ENCODE results near the gene SLC35F2. TPM values are rescaled to one million over a fixed set of nuclear protein-coding genes. Genes with fewer than 3 reads are reported as not detected.
"Not testable (repeated sequence)": the region's sequence is repeated elsewhere in the genome, so short reads cannot be mapped to it uniquely, and the experiment has no call there.

SLC35F2 gene, protein sequence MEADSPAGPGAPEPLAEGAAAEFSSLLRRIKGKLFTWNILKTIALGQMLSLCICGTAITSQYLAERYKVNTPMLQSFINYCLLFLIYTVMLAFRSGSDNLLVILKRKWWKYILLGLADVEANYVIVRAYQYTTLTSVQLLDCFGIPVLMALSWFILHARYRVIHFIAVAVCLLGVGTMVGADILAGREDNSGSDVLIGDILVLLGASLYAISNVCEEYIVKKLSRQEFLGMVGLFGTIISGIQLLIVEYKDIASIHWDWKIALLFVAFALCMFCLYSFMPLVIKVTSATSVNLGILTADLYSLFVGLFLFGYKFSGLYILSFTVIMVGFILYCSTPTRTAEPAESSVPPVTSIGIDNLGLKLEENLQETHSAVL
- total RNA-seq = 0.52 TPM
- long read RNA-seq, partial matches to known transcripts = 1 of 1 reads
- long read RNA-seq, other reads (novel, unspliced or antisense) = 0 of 1 reads

DNA sequence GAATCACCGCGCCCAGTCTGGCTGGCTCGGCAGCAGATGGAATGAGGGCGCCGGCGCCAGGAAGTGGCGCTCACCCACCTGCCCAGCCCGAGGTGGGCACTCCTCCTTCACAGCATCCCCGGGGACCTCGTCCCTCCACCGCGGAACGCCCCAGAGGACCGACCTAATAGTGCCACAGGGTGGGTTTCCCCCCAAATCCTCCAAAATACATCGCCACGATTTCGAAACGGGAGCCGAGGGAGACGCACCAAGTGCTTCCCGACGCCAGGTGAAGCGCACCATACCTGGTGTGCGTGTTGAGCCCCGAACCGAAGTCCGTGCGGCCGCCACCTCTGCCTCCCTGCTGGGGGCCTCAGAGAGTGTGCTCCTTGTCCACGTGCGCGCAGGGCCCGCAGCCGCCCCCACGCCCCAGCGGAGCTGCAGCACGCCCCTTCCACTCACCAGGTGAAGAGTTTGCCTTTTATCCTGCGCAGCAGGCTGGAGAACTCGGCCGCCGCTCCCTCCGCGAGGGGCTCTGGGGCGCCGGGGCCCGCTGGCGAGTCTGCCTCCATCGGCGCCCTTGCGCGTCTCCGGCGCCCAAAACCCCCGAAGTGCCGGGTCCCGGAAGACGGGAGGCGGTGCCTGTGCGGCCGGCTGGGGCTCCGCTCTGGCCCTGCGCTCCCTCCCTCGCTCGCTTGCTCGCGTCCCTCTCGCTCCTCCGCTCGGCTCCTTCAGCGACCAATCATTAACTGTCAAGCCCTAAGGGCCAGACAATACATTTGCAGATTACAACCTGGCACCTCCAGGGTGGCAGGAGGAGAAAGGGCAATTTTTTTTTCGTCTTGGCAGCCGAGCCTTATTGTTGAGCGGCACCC is at the start of gene SLC35F2:
Gene SLC35F2, minus strand, starts transcription at position 571 of the 854 bp plus-strand sequence. Its CDS starts 20 bp downstream, at position 551.
- ATAC-seq = peak; percentile 90
- peak; percentile 65 for DNase-seq
- intact Hi-C loops (cut with micrococcal nuclease) = no loop called here

GRCh38 chr11:107908211-107908610 is 49.6 kb upstream of the SLC35F2 start:
- intact Hi-C loops (cut with micrococcal nuclease) = no loop called here
- DNase-seq = no peak
- ATAC-seq = no peak

DNA sequence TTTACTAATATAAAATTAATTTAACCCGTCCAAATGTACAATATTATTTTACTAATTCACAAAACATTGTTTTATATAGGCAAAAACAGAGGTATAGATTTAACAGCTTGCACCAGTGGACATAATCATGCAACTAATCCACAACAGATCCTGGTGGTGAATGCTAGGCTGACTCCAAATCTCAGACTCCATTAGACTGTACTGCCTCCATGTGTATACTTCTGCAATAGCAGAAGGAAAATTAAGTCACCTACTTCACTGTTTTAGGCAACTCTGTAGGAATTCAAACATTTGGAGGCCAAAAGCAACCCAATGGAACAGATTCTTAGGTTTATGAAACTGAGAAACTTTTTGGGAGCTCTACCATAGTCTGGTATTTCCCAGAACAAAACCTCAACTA is 39.7 kb upstream of the SLC35F2 start:
- intact Hi-C loops (cut with micrococcal nuclease) = no loop called here
- no peak for DNase-seq
- ATAC-seq = no peak

- no peak for ATAC-seq
- no peak for DNase-seq
- intact Hi-C loops (cut with micrococcal nuclease) = no loop called here
Measured at GRCh38 chr11:107882095-107882820, 23.7 kb upstream of the SLC35F2 start.

DNA sequence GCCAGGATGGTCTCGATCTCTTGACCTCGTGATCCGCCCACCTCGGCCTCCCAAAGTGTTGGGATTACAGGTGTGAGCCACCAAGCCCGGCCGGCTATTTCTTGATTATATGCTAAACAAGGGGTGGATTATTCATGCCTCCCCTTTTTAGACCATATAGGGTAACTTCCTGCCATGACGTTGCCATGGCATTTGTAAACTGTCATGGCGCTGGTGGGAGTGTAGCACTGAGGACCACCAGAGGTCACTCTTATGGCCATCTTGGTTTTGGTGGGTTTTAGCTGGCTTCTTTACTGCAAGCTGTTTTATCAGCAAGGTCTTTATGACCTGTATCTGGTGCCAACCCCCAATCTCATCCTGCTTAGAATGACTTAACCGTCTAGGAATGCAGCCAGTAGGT is 22.9 kb upstream of the SLC35F2 start:
- ATAC-seq; intact Hi-C loops (cut with micrococcal nuclease); DNase-seq: not testable (repeated sequence)

- ATAC-seq (no peak), DNase-seq (no peak)
- intact Hi-C loops (cut with micrococcal nuclease) = no loop called here
Measured at GRCh38 chr11:107876141-107876540, 17.6 kb upstream of the SLC35F2 start.

GRCh38 chr11:107864591-107864990 is 6.0 kb upstream of the SLC35F2 start:
- DNase-seq (no peak), ATAC-seq (no peak)
- intact Hi-C loops (cut with micrococcal nuclease) = no loop called here

DNA sequence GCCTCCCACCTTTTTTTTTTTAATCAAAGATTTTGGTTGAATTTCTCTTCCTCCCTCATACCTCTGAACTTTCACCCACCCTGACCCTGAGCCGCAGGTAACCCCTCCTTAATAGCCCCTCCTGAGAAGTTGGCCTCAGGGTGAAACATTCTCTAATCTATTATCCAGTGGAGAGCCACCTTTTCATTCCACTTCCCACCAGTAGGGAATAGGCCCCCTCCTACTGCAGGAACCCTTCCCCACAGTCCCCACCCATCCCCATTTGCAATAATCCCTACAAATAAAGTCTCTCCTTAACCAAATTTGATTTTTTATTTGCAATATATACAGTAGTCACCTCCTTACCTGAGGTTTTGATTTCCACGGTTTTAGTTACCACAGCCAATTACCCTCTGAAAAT is 2.1 kb upstream of the SLC35F2 start:
- ATAC-seq = no peak
- intact Hi-C loops (cut with micrococcal nuclease) = no loop called here
- no peak for DNase-seq

- intact Hi-C loops (cut with micrococcal nuclease); ATAC-seq; DNase-seq: not testable (repeated sequence)
Measured at GRCh38 chr11:107860240-107860620, 1.6 kb upstream of the SLC35F2 start.

DNA sequence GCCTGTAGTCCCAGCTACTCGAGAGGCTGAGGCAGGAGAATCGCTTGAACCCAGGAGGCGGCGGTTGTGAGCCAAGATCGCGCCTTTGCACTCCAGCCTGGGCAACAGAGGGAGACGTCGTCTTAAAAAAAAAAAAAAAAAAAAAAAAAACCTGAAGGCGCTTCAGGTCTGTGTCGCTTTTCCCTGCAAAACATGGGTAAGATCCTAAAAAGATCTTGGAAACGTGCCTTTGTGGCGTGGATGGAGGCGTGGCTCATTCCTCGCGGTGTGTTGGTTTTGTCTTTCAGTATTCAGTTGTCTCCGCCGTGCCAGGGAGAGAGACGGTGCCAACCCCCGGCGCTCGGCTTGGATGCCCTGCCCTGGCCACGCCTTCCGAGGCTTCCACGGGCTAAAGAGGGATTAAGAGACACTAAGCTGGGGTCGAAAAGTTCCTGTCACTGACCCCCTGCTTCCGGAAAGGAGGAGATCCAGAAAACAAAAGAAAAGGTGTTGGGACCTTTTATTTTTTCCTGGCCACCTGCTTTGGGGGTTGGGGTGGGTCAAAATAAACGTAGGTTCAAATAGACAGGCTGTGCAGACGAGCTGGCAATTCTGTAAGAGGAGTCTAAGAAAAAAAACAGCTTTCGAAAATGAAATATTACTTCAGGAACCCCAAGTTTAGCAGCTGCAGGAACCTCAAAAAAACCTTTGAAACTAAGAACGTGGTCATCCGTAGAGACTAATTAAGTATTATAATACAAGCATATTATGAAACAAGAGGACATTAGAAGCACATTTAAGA is 1.1 kb upstream of the SLC35F2 start:
- DNase-seq (peak; percentile 53), ATAC-seq (peak; percentile 62)
- intact Hi-C loops (cut with micrococcal nuclease) = no loop called here

- DNase-seq = no peak
- ATAC-seq = peak; percentile 23
- intact Hi-C loops (cut with micrococcal nuclease) = no loop called here
Measured at GRCh38 chr11:107857550-107858216, 904 bp downstream of the SLC35F2 start.

GRCh38 chr11:107856981-107857517 is 1.5 kb downstream of the SLC35F2 start:
- DNase-seq = no peak
- intact Hi-C loops (cut with micrococcal nuclease) = no loop called here
- peak; percentile 41 for ATAC-seq

DNA sequence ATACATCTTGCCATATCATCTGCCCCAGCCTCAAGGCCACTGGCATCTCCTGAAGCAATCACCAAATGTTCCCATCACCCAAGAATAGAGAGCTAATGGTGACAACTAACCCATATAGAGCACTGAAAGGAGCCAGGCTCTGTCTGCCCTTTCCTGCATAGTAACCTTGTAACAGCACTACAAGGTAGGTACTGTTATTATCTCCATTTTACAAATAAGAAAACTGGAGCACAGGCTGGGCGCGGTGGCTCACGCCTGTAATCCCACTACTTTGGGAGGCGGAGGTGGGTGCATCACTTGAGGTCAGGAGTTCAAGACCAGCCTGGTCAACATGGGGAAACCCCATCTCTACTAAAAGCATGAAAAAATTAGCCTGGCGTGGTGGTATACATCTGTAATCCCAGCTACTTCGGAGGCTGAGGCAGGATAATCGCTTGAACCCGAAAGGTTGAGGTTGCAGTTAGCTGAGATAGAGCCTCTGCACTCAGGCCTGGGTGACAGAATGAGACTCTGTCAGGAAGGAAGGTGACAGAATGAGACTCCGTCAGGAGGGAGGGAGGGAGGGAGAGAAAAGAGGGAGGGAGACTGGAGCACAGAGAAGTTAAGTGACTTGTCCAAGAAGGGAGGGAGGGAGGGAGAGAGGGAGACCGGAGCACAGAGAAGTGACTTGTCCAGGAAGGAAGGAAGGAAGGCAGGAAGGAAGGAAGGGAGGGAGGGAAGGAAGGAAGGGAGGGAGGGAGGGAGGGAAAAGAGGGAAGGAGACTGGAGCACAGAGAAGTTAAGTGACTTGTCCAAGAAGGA is 2.2 kb downstream of the SLC35F2 start:
- ATAC-seq = no peak
- DNase-seq = no peak
- intact Hi-C loops (cut with micrococcal nuclease) = no loop called here

- ATAC-seq = no peak
- no peak for DNase-seq
- intact Hi-C loops (cut with micrococcal nuclease) = no loop called here
Measured at GRCh38 chr11:107853070-107853469, 5.5 kb downstream of the SLC35F2 start.

DNA sequence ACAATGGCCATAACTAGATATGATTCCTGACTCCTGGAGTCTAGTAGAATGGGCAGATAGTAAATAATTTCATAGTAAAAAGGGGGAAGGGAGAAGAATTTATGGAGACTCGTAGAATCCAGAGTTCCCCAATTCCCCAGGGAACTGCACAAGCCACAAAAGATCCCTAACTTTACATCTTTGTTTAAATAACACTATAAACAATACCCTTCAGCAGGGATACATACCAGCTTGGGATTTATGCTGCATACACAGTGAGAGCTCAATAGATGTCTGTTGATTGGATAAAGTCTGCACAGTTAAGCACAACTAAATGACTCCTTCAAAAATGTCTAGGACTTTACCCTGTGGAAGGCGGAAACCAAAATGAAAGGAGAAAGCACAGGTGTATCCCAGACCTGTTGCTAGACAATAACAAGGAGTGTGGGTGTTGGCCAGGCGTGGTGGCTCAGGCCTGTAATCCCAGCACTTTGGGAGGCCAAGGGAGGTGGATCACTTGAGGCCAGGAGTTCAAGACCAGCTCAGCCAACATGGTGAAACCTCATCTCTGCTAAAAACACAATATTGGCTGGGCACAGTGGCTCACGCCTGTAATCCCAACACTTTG is 6.8 kb downstream of the SLC35F2 start:
- DNase-seq (no peak), ATAC-seq (no peak)
- intact Hi-C loops (cut with micrococcal nuclease) = no loop called here

GRCh38 chr11:107849790-107850189 is 8.8 kb downstream of the SLC35F2 start:
- intact Hi-C loops (cut with micrococcal nuclease) = no loop called here
- ATAC-seq (no peak), DNase-seq (no peak)

DNA sequence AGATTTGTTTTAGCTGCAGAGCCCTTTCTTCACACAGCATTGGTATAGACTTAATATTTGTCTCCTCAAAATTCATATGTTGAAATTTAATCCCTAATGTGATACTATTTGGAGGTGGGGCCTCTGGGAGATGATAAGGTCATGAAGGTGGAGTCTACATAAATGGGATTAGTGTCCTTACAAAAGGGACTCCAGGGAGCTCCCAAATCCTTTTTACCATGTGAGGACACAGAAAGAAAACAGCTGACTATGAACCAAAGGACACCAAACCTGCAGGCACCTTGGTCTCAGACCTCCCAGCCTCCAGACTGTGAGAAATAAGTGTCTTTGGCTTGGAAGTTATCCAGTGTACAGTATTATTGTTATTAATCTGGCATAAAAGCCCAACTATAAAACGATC is 10.2 kb downstream of the SLC35F2 start:
- intact Hi-C loops (cut with micrococcal nuclease) = no loop called here
- ATAC-seq (no peak), DNase-seq (no peak)

Measured in left ventricle myocardium superior (tissue), 1 donor.